GM12875 (cell line): Measurements from ENCODE around the gene PWWP2B.

Experiments used
- H3K4me3 ChIP-seq: one replicate; pipeline ENCODE4 v1.5.1; 2011; ENCODE audit warnings: low read depth, low read length, control low read depth
- CTCF ChIP-seq: IDR thresholded peaks from 2 replicates; pipeline ENCODE4 v1.5.1; 2011; ENCODE audit warnings: low read depth, mild to moderate bottlenecking, control low read depth, inconsistent platforms, low read length, moderate library complexity, borderline replicate concordance; ENCODE audit not compliant: insufficient read depth

Gene PWWP2B

GRCh38 chr10:132413226-132414205, 16.5 kb downstream of the PWWP2B start:
- H3K4me3 ChIP-seq, result no peak overlapping the region

GRCh38 chr10:132414402-132415016, 17.5 kb downstream of the PWWP2B start:
- no peak overlapping the region for H3K4me3 ChIP-seq
- no peak for TF ChIP-seq CTCF

More at GRCh38 chr10:132413226-132414205, 16.5 kb downstream of the PWWP2B start:
- no peak for TF ChIP-seq CTCF

- TF ChIP-seq CTCF, result no peak
- no peak overlapping the region for H3K4me3 ChIP-seq
Measured at GRCh38 chr10:132415255-132415654, 18.3 kb downstream of the PWWP2B start.

- H3K4me3 ChIP-seq, result no peak overlapping the region
- TF ChIP-seq CTCF, result no peak
Measured at GRCh38 chr10:132415956-132416355, 19.0 kb downstream of the PWWP2B start.

GRCh38 chr10:132416566-132417256, 19.7 kb downstream of the PWWP2B start:
- TF ChIP-seq CTCF, result no peak
- H3K4me3 ChIP-seq, result no peak overlapping the region

GRCh38 chr10:132417257-132417910, 20.4 kb downstream of the PWWP2B start:
- TF ChIP-seq CTCF, result no peak

More at GRCh38 chr10:132417257-132417910, 20.4 kb downstream of the PWWP2B start:
- no peak overlapping the region for H3K4me3 ChIP-seq
